AG04449 (cell line): ENCODE measurements around the gene EOGT.

ENCODE experiments used
- CTCF ChIA-PET: fragments of 350-600 bp; formaldehyde crosslinking; extraction: SDS; loops from one replicate; lab custom pipeline; 2021; ENCODE audit warnings: antibody characterized with exemption; lab: Yijun Ruan, JAX
- POLR2A ChIA-PET: fragments of 400-600, 350-600 bp; formaldehyde crosslinking; extraction: SDS; loops from one replicate; lab custom pipeline; 2020; ENCODE audit warnings: antibody characterized with exemption, inconsistent platforms; lab: Yijun Ruan, JAX
- DNase-seq: peaks from one replicate; pipeline ENCODE4 v3.0.0-alpha.2; 2010; ENCODE audit warnings: low read depth, low spot score
- H3K4me3 ChIP-seq: 2 replicates; pipeline ENCODE4 v1.5.1; 2011; ENCODE audit warnings: low read depth, mild to moderate bottlenecking, control low read depth, low read length
- TF ChIP-seq, protein P1 (sequence below): IDR thresholded peaks from one replicate; pipeline ENCODE4 v1.5.1; 2011; ENCODE audit warnings: mild to moderate bottlenecking, moderate library complexity, low read length, control low read depth, inconsistent platforms; ENCODE audit not compliant: insufficient read depth; ENCODE audit errors: missing control alignments

EOGT gene

DNA sequence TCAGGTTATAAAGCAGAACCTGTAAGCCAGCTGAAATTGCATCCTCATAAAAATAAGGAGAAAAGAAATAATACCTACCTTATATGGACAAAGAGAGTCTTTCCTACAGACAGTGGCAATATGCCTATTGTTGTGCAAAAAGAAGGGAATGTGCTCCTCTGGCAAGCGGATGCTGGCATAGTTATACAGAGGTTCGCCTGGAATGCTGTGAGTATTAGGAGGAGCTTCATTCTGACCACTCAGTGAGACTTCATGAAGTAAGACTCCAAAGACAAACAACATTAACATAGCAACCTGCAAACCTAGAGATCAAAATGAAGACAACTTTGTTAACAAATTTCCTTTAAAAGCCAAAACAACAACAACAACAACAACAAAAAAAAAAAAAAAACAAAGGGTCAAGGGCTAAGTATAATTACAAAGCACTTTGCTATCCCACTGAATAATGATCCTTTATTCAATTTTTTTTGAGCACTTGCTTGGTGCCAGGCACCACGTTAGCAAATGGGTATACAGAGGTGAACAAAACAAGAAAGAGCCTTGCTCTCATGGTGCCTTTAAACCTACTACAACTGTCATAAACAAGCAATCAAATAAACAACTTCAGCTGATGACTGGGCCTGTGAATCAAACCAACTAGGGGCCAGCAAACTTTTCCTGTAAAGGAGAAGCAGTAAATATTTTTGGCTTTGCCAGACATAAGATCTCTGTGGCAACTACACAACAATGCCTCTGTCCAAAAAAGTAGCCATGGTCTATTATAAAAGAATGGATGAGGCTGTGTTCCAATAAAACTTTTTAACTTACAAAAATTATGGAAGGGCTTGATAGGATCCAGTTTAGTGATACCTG is 3.7 kb downstream of the EOGT start:
- DNase-seq: peak; percentile 74
- no peak overlapping the region for H3K4me3 ChIP-seq
- ChIA-PET POLR2A (no interaction called here), CTCF (interaction anchor here (1.0 to 4.6 kb wide), 2 partner anchors 11 to 17 kb away, joined by 3 to 24 read pairs; no protein-coding TSS in a partner anchor)
- TF ChIP-seq, protein P1, sequence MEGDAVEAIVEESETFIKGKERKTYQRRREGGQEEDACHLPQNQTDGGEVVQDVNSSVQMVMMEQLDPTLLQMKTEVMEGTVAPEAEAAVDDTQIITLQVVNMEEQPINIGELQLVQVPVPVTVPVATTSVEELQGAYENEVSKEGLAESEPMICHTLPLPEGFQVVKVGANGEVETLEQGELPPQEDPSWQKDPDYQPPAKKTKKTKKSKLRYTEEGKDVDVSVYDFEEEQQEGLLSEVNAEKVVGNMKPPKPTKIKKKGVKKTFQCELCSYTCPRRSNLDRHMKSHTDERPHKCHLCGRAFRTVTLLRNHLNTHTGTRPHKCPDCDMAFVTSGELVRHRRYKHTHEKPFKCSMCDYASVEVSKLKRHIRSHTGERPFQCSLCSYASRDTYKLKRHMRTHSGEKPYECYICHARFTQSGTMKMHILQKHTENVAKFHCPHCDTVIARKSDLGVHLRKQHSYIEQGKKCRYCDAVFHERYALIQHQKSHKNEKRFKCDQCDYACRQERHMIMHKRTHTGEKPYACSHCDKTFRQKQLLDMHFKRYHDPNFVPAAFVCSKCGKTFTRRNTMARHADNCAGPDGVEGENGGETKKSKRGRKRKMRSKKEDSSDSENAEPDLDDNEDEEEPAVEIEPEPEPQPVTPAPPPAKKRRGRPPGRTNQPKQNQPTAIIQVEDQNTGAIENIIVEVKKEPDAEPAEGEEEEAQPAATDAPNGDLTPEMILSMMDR: no peak

DNA sequence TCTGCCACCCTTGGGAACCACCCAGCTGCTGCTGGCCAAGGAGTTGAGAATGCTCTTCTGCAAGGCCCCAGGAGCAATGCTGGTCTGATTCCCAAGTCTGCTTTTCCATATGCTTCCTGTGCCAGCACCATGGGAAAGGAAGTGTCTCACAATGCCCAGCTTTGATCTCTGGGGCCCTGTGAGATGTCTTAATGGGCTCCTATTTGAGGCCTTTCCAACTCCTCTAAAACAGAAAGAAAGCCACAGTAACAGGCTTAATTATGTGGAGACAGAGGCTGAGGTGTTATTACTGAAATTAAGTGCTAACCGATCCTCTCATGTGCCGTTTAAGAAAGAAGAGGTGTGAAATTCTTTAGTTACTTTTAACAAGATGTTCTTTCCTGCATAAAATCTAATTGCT is 4.5 kb downstream of the EOGT start:
- TF ChIP-seq, protein P1: no peak
- POLR2A ChIA-PET: no interaction called here
- CTCF ChIA-PET: interaction anchor here (1.0 kb wide), 1 partner anchor 10 kb away, joined by 3 read pairs; no protein-coding TSS in a partner anchor
- no peak overlapping the region for H3K4me3 ChIP-seq
- DNase-seq: no peak

DNA sequence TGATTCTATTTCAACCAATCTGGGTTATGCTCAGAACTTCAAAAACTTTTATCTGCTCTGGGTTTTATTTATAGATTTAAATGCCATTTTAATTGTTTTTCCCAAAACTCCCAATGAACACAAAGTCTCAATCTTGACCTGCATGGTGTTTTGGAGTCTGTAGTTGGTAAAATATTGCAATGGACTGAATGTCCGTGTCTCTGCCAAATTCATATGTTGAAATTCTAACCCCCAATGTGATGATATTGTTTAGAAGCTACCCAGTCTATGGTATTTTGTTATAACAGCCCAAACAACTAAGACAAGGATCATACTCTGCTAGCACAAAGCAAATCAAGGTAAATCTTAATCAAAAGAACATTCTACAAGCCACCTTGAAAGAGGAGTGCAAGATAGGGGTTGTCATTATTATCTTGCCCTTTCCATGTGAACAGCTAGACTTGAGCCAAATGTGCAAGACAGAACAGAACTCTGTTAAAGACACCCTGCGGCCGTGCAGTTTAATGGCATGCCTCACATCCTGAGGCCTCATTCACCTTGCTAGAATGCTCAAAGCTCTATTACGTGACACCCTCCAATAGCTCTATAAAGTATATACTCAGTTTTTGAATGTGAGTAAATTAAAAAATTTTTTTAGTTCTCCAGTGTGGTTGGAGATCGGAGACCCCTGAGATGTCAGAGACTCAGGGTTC is 7.5 kb downstream of the EOGT start:
- TF ChIP-seq, protein P1: no peak
- DNase-seq: no peak
- H3K4me3 ChIP-seq: no peak overlapping the region
- CTCF ChIA-PET: interaction anchor here (0.9 kb wide), 1 partner anchor 8 kb away, joined by 4 read pairs; the partner anchor contains the start of gene EOGT
- POLR2A ChIA-PET: no interaction called here

DNA sequence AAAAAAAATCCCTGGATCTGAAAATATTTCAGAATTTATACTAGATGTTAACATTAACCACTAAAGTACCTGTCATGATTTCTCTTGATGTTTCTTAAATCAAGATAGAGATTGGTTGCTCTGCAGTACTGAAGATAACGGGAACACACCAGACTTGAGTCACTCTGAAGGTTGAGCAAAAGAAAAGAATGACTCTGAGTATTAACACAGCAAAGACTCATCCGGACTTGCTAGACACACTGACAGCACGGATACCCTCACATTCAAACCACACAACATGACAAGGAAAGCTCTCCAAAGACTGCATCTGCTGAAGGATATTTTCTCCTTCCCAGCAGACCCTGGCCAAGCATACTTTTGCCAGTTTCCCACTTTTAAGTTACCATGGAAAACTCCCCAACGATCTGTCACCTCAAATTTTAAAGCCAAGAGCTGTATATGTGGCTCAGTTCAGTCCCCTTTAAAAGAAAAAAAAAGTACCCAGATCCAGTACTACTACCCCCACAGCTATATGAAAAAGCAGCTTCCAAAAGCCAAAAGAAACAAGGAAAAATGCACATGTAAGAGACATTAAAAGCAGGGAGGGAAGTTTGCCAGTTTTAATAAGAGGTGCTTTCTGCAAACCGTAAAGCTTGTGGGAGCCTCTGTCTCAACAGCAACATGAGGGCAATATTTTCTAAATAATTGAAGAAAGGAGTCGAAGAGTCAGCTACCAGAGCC is 8.3 kb downstream of the EOGT start:
- TF ChIP-seq, protein P1: no peak
- ChIA-PET CTCF (interaction anchor here (0.9 kb wide), 1 partner anchor 8 kb away, joined by 4 read pairs; the partner anchor contains the start of gene EOGT), POLR2A (no interaction called here)
- H3K4me3 ChIP-seq: no peak overlapping the region
- DNase-seq: peak; percentile 24

DNA sequence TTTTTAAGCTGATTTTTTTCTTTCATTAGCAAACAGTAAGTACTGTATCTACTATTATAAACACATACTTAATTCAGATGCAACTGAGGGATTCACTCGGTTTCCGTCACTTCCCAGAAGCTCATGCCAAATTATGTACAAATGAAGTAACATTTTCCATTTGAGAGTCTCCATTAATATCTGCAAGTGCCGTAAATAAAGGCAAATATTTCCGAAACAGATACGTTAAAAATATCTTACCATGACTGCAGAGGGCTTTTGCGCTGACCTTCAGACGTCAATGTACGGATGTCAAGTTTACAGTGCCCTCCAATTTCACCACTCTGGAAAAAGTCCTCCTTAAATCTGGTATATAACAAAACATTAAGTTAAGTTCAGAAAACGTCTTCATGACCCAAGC is 9.3 kb downstream of the EOGT start:
- ChIA-PET POLR2A (no interaction called here), CTCF (interaction anchor here (1.5 kb wide), 1 partner anchor 8 kb away, joined by 4 read pairs; no protein-coding TSS in a partner anchor)
- TF ChIP-seq, protein P1: no peak
- H3K4me3 ChIP-seq: no peak overlapping the region
- no peak for DNase-seq
